IPS-20b (cell line): ENCODE data around the gene MLYCD.
A peak's percentile ranks its signal among the peaks of the same experiment; 100 is the strongest.

Experiments
- H3K27ac ChIP-seq: one replicate; pipeline ENCODE4 v1.5.1; 2013; ENCODE audit warnings: low read length
- H3K27me3 ChIP-seq: 2 replicates; pipeline ENCODE4 v1.6.1; 2013; ENCODE audit warnings: mild to moderate bottlenecking, low read length, inconsistent platforms; ENCODE audit not compliant: insufficient read depth
- H3K36me3 ChIP-seq: 2 replicates; pipeline ENCODE4 v1.6.1; 2013; ENCODE audit warnings: low read depth, mild to moderate bottlenecking, inconsistent platforms, low read length, moderate library complexity; ENCODE audit not compliant: insufficient read depth
- H3K4me1 ChIP-seq: 2 replicates; pipeline ENCODE4 v1.6.1; 2013; ENCODE audit warnings: mild to moderate bottlenecking, control low read depth, inconsistent platforms, low read length, moderate library complexity; ENCODE audit not compliant: insufficient read depth
- H3K4me3 ChIP-seq: 2 replicates; pipeline ENCODE4 v1.5.1; 2013; ENCODE audit warnings: mild to moderate bottlenecking, low read length, inconsistent platforms
- H3K9ac ChIP-seq: 2 replicates; pipeline ENCODE4 v1.6.1; 2013; ENCODE audit warnings: low read depth, mild to moderate bottlenecking, inconsistent platforms, low read length, moderate library complexity
- H3K9me3 ChIP-seq: 2 replicates; pipeline ENCODE4 v1.6.1; 2013; ENCODE audit warnings: mild to moderate bottlenecking, low read depth, low read length, inconsistent platforms; ENCODE audit not compliant: insufficient read depth

The MLYCD gene

DNA sequence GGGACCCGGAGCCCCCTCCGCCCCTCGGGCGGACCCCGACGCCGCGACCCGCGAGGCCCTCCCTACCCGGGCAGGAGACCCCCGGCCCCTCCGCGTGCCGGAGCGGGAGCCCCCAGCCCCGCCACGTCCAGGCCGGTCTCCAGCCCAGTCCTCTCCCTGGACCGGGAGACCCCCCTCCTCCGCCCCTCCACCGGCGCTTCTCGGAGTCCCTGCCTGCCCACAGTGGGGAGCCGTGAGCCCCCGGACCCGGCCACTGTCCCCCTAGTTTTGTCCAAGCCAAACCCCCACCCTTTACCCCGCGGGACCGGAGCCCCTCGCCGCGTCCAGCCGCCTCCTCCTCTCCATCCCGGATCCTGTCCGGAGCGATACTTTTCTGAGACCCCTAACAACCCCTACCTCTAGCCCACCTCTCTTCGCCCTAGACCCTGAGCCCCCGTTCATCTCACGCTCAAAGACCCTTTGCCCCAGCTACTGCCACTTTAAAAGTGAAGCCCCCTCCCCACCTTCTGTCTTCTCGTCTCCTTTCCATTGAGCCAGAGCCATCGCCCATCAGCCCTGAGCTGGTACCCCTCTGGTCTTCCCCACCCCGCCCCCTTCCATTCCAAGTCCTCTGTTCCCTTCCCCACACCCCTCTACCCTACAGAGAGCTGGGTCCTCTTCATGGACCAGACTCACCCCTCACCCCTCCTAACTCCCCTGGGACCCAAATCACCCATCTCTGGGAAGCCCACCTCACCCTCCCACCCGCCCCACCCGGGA is 70.2 kb downstream of the MLYCD start:
- Histone ChIP-seq H3K27ac (no peak overlapping the region), H3K27me3 (peaks cover 16% of the 10 kb centered on the region), H3K36me3 (no peaks in the 10 kb centered on the region), H3K4me1 (no peaks in the 10 kb centered on the region; the same call in 1 of the 2 replicates), H3K4me3 (peak overlapping the region; percentile 72), H3K9me3 (no peaks in the 10 kb centered on the region), H3K9ac (no peak overlapping the region)

DNA sequence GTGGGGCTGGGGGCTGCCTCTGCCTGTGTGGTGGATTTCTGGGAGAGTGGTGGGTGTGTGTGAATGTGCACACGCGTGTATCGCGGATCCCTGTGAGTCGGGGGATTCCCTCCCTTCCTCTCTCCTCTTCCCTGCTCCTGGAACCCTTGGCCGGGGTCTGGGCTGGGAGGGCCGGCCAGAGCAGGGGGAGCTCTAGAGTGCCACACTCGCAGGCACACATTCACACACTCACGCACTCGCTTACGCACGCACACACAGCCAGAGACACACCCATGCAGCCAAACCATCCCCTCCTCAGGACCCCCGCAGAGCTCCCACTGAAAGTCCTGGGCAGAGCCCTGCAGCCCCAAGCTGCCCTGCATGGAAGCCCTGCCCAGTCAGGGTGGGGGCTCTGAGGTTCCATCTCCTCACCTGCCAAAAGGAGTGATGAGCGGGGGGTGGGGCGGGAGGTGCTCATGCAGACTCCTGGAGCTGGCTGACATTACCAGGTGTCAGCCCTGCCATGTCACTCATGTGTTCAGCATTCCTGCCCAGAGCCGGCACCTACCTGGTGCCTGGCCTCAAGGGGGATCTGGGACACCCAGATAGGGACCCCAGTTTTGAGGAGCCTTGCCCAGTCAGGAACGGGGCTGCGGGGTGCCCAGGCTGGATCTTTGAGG is 71.0 kb downstream of the MLYCD start:
- no peak overlapping the region for H3K27ac ChIP-seq
- no peak overlapping the region for H3K9ac ChIP-seq
- H3K36me3 ChIP-seq: no peaks in the 10 kb centered on the region
- no peaks in the 10 kb centered on the region; the same call in 1 of the 2 replicates for H3K4me1 ChIP-seq
- H3K9me3 ChIP-seq: no peaks in the 10 kb centered on the region
- H3K27me3 ChIP-seq: peaks cover 16% of the 10 kb centered on the region
- H3K4me3 ChIP-seq: peak overlapping the region; percentile 20; the same call in 1 of the 2 replicates

DNA sequence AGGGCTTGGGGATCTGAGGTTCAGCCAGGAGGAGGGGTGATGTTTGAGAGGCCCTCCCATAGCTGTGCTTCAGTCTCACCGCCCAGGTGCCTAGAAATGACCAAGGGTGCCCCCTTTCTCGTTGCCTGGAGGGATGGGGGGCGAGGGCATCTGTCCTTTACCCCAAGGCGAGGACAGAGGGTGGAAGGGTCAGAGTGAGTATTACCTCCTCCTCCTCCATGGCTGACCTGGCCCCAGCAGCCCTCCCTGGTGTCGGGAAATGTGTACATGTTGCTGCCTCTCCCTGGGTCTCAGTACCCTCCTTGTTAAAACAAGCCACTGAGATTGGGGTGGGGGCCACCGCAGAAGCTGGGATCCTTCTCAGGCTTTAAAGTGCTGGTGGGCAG is 71.5 kb downstream of the MLYCD start:
- H3K27me3 ChIP-seq: peaks cover 16% of the 10 kb centered on the region
- H3K9ac ChIP-seq: no peak overlapping the region
- H3K4me1 ChIP-seq: no peaks in the 10 kb centered on the region; the same call in 1 of the 2 replicates
- no peak overlapping the region for H3K27ac ChIP-seq
- no peaks in the 10 kb centered on the region for H3K9me3 ChIP-seq
- no peak overlapping the region for H3K4me3 ChIP-seq
- H3K36me3 ChIP-seq: no peaks in the 10 kb centered on the region

DNA sequence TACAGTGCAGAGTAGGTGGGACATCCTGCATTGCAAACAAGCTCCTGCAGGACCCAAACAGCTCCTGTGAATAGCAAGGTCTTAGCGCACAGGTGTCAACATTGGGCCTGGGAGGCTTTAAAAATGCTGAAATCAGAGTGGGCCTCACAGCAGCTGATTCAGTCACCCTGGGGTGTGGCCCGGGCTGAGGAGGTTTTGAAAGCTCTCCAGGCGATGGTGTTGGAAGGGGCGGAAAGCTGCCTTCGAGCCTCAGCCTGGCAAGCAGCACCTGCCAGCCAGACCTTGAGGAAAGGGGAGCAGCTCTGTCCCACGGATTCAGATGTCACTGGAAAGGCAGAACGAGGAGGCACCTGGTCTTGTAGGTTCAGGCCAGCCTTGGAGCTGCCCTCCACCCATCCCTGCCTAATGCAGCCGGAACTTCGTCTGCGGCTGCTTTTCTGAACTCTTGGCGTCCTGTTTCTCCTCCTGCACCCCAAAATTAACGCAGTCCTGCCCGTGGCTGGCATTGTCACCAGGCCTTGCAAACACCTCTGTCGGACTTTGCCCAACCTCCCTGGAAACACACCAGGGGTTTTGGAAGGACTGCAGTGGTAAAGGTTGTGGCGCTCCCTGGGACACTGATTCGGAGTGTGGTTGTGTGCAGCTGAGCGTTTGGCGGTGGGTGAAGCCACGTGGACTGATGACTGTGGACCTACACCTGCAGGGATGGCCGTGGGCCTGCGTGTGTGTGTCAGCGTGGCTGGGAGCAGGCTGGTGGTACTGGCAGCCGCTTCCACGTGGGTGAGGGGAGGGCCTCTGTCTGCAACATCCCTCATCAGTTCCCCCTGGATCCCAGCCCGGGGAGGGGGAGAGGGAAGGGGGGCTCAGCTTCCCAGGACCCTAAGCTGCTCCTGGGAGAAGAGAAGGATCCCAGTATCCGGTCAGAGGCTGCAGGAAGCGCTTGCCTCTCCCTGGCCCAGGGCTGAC is 72.5 kb downstream of the MLYCD start:
- Histone ChIP-seq H3K27ac (no peak overlapping the region), H3K9ac (no peak overlapping the region), H3K27me3 (peaks cover 16% of the 10 kb centered on the region), H3K4me3 (no peak overlapping the region), H3K4me1 (no peaks in the 10 kb centered on the region; the same call in 1 of the 2 replicates), H3K9me3 (no peaks in the 10 kb centered on the region), H3K36me3 (no peaks in the 10 kb centered on the region)

DNA sequence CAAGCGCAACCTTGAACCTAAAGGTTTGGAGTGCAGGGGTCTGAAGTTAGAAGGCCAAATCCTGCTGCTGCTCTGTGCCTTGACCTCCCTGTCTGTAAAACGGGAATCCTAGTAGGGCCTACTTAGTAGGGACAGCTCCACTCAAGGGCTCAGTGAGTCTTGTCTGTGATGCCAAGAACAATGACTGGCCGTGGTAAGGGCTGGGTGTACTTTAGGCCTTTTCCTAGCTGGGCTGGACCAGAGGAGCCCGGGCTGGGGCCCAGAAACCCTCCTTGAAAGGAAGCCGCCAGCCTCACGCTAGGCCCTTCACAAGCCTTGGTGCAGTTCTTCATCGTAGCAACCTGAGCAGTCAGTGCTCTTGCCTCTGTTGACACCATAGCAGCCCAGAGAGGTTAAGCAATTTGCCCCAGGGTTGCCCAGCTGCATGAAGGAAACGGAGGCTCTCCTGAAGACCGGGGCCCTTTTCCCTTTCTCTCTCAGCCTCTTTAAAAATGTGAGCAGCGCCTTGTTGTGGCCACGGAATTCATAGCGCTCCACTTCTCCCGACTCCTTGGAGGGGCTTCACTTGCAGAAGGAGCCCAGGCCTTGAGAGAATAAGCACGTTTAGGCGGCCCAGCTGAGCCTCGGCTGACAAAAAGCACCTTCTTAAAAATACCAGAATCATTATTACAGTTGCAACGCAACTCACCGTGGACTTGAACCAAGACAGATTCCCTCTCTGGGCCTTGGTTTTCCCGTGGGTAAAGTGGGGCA is 73.5 kb downstream of the MLYCD start:
- Histone ChIP-seq H3K27ac (no peak overlapping the region), H3K4me1 (no peaks in the 10 kb centered on the region; the same call in 1 of the 2 replicates), H3K27me3 (peaks cover 16% of the 10 kb centered on the region), H3K4me3 (no peak overlapping the region), H3K9ac (no peak overlapping the region), H3K9me3 (no peaks in the 10 kb centered on the region), H3K36me3 (no peaks in the 10 kb centered on the region)

DNA sequence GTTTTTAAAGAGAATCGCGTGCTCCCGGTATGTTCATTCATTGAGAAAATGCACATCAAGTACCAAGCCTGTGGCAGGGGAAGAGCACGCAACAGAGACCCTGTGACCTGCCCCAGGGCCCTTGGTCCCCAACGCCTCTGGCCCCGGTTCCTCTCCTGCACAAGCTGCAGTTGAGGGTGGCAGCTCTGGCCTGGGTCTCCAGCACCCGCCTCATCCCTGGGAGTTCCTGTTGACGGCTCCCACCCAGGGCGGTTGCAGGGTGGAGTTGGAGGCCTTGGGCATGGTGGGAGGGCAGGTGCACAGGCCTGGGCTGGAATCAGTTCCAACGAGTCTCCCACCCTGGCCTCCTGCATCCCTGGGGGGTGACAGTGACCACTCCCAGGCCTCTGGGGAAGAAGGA is 74.2 kb downstream of the MLYCD start:
- Histone ChIP-seq H3K27me3 (peaks cover 16% of the 10 kb centered on the region), H3K9ac (no peak overlapping the region), H3K27ac (no peak overlapping the region), H3K9me3 (peaks cover 5% of the 10 kb centered on the region), H3K36me3 (no peaks in the 10 kb centered on the region), H3K4me1 (no peaks in the 10 kb centered on the region; the same call in 1 of the 2 replicates), H3K4me3 (no peak overlapping the region)

DNA sequence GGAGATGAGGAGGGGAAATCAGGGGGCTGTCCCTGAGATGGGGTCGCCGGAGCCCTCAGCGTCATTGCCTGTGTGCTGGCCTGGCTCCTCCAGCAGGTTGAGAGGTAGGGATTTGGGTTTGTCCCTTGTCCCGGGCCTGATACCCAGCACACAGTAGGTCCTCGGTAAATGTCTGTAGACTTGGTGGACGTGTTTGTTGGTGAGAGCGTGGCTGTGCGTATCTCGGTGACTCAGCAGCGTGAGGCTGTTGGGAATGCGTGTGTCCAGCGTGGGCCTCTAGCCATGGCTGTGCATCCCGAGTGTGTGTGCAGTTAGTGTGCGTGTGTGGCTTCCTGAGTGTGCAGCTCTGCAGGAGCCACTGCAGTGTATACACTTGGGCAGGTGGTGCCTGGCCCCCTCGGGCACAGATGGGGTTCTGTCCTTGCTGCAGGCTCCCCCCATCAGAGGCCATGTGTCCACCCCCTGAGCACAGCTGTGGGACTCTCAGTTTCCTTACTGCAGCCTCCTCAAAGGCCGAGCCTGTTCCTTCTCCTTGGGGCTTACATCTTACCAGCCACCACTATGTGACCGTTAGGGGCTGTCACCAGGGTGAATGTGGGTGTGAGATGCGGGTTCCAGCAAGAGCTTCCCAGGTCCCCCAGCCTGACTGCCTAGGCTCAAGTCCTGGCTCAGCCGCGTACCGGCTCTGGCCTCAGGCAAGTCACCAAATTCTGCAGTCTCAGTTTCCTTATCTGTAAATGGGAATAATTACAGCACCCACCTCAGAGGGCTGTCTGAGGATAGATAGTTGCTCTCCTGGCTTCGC is 74.9 kb downstream of the MLYCD start:
- Histone ChIP-seq H3K36me3 (no peaks in the 10 kb centered on the region), H3K9ac (no peak overlapping the region), H3K4me3 (no peak overlapping the region), H3K9me3 (peaks cover 12% of the 10 kb centered on the region), H3K27ac (no peak overlapping the region), H3K4me1 (no peaks in the 10 kb centered on the region; the same call in 1 of the 2 replicates), H3K27me3 (peaks cover 16% of the 10 kb centered on the region)

DNA sequence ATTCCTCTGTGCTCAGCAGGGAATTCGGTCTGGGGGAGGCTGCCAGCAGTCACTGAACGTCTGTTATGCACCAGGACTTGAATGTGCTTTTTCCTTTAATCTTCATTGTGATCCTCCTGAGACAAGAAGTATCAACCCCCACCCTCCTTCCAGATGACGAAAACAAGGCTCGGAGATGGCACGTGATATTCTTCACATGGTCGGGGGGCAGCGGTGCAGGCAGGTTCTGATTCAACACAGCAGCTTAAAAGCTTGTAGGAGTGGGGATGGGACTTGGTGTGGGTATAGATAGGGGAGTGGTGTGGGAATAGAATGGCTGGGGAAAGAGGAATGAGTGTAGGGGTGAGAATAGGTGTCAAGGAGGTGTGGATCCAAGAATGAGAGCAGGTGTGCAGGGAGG is 75.6 kb downstream of the MLYCD start:
- Histone ChIP-seq H3K36me3 (no peaks in the 10 kb centered on the region), H3K9me3 (peaks cover 17% of the 10 kb centered on the region), H3K27ac (no peak overlapping the region), H3K4me1 (peaks cover 4% of the 10 kb centered on the region; the same call in 1 of the 2 replicates), H3K27me3 (peaks cover 9% of the 10 kb centered on the region), H3K9ac (no peak overlapping the region), H3K4me3 (no peak overlapping the region)

DNA sequence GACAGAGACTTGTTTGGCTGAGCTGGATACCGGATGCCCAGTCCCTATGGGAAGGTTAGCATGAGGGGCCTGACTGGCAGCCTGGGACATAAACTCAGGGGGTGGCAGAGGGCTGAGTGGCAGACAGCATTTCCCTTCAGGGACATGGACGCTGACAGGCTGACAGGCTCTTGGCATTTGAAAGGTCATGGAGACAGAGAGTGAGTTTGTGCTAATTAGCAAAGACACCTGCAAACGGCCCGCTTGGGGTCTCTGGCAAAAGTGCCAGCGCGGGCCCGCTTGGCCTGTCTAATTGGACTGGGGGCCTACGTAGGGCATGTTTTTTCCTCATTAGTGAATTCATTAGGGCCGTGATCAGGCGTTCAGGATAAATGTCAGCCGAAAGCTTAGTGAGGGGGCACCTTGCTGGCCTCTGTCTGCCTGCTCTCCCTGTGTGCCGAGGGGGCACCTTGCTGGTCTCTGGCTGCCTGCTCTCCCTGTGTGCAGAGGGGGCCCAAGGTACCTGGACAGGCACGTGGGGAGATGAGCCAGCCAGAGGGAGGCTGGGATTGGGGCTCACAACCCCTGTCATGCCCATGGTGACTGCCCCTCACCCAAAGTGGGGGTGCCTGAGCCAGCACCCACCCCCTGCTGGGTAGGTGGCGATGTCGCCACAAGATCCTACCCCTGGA is 76.8 kb downstream of the MLYCD start:
- H3K4me1 ChIP-seq: peaks cover 4% of the 10 kb centered on the region; the same call in 1 of the 2 replicates
- H3K9me3 ChIP-seq: peaks cover 17% of the 10 kb centered on the region
- H3K27me3 ChIP-seq: no peaks in the 10 kb centered on the region
- no peak overlapping the region for H3K9ac ChIP-seq
- no peak overlapping the region for H3K27ac ChIP-seq
- no peak overlapping the region for H3K4me3 ChIP-seq
- H3K36me3 ChIP-seq: no peaks in the 10 kb centered on the region
